Breast epithelium (tissue), 3 donors: ENCODE data around the gene ZNF48.

Experiments used
- CTCF ChIP-seq, 3 donors: fragments of 450-650 bp; IDR thresholded peaks; one replicate each; pipeline ENCODE4 v1.5.1; 2016 to 2017; ENCODE audit warnings: antibody characterized with exemption in 3 of 3, mild to moderate bottlenecking in 3 of 3, moderate library complexity in 3 of 3
- POLR2A ChIP-seq: fragments of 450-650 bp; IDR thresholded peaks from one replicate; pipeline ENCODE4 v1.6.1; 2016; ENCODE audit warnings: antibody characterized with exemption, mild to moderate bottlenecking, moderate library complexity
- POLR2AphosphoS5 ChIP-seq, 3 donors: sonication (generic); formaldehyde crosslinking; IDR thresholded peaks; one replicate each; pipeline ENCODE4 v1.6.1; 2017; ENCODE audit warnings: antibody characterized with exemption in 3 of 3

- TF ChIP-seq POLR2AphosphoS5 (IDR thresholded peaks at IDR 0.05) = peak; percentile 56 to 80 (median 69)
- TF ChIP-seq CTCF (IDR thresholded peaks at IDR 0.05) = no peak
- no peak for TF ChIP-seq POLR2A
Observed at GRCh38 chr16:30417529-30418349, 22.5 kb downstream of the ZNF48 start.
